ENCODE measurements around the gene LIN7C. TPM values are rescaled to one million over a fixed set of nuclear protein-coding genes. Genes with fewer than 3 reads are reported as not detected.
"Not testable (repeated sequence)": the region's sequence is repeated elsewhere in the genome, so short reads cannot be mapped to it uniquely, and the experiment has no call there.

LIN7C gene
- total and polyA plus RNA-seq, 2 experiments from 2014 or later: 13.1 to 18.8 TPM

GRCh38 chr11:27520226-27520625, 13.7 kb upstream of the LIN7C start:
- H3K27ac ChIP-seq: no peak overlapping the region
- no peak for DNase-seq (ENCODE audit: low read depth in 1 of 2, low spot score in 1 of 2)
- no peaks in the 10 kb centered on the region for H3K27me3 ChIP-seq
- no peaks in the 10 kb centered on the region for H3K36me3 ChIP-seq
- H3K4me3 ChIP-seq: no peak overlapping the region
- H3K4me1 ChIP-seq (ENCODE audit: low read depth): no peaks in the 10 kb centered on the region
- TF ChIP-seq CTCF (IDR thresholded peaks at IDR 0.05; ENCODE audit: low read depth, low read length): no peak
- no peaks in the 10 kb centered on the region for H3K9me3 ChIP-seq (ENCODE audit: low read depth)

GRCh38 chr11:27518518-27518917, 11.9 kb upstream of the LIN7C start:
- TF ChIP-seq CTCF (IDR thresholded peaks at IDR 0.05; ENCODE audit: low read depth, low read length): no peak
- DNase-seq (ENCODE audit: low read depth in 1 of 2, low spot score in 1 of 2): no peak
- Histone ChIP-seq H3K9me3 (ENCODE audit: low read depth) (no peaks in the 10 kb centered on the region), H3K4me3 (no peak overlapping the region), H3K27ac (no peak overlapping the region), H3K36me3 (no peaks in the 10 kb centered on the region), H3K4me1 (ENCODE audit: low read depth) (no peaks in the 10 kb centered on the region), H3K27me3 (no peaks in the 10 kb centered on the region)

- H3K27me3 ChIP-seq; H3K4me3 ChIP-seq; H3K27ac ChIP-seq; DNase-seq (ENCODE audit: low read depth in 1 of 2, low spot score in 1 of 2); H3K9me3 ChIP-seq (ENCODE audit: low read depth); H3K36me3 ChIP-seq; H3K4me1 ChIP-seq (ENCODE audit: low read depth): not testable (repeated sequence)
Measured at GRCh38 chr11:27517490-27517889, 10.9 kb upstream of the LIN7C start.

GRCh38 chr11:27514558-27514957, 8.0 kb upstream of the LIN7C start:
- H3K4me3 ChIP-seq: no peak overlapping the region
- DNase-seq (ENCODE audit: low read depth in 1 of 2, low spot score in 1 of 2): peak in 1 of 2 donors; percentile 45
- TF ChIP-seq CTCF (IDR thresholded peaks at IDR 0.05; ENCODE audit: low read depth, low read length): no peak

GRCh38 chr11:27514076-27514475, 7.5 kb upstream of the LIN7C start:
- no peaks in the 10 kb centered on the region for H3K36me3 ChIP-seq
- H3K4me1 ChIP-seq (ENCODE audit: low read depth): no peaks in the 10 kb centered on the region
- DNase-seq (ENCODE audit: low read depth in 1 of 2, low spot score in 1 of 2): no peak
- no peaks in the 10 kb centered on the region for H3K27me3 ChIP-seq
- no peaks in the 10 kb centered on the region for H3K9me3 ChIP-seq (ENCODE audit: low read depth)
- no peak for TF ChIP-seq CTCF (IDR thresholded peaks at IDR 0.05; ENCODE audit: low read depth, low read length)
- no peak overlapping the region for H3K4me3 ChIP-seq
- no peak overlapping the region for H3K27ac ChIP-seq

More at GRCh38 chr11:27514558-27514957, 8.0 kb upstream of the LIN7C start:
- no peaks in the 10 kb centered on the region for H3K9me3 ChIP-seq (ENCODE audit: low read depth)
- H3K27me3 ChIP-seq: no peaks in the 10 kb centered on the region
- no peaks in the 10 kb centered on the region for H3K4me1 ChIP-seq (ENCODE audit: low read depth)
- H3K27ac ChIP-seq: no peak overlapping the region
- no peaks in the 10 kb centered on the region for H3K36me3 ChIP-seq

GRCh38 chr11:27513389-27513788, 6.8 kb upstream of the LIN7C start:
- no peak overlapping the region for H3K4me3 ChIP-seq
- H3K9me3 ChIP-seq (ENCODE audit: low read depth): no peaks in the 10 kb centered on the region
- no peaks in the 10 kb centered on the region for H3K4me1 ChIP-seq (ENCODE audit: low read depth)
- DNase-seq (ENCODE audit: low read depth in 1 of 2, low spot score in 1 of 2): no peak
- no peak overlapping the region for H3K27ac ChIP-seq
- H3K27me3 ChIP-seq: no peaks in the 10 kb centered on the region
- TF ChIP-seq CTCF (IDR thresholded peaks at IDR 0.05; ENCODE audit: low read depth, low read length): no peak
- no peaks in the 10 kb centered on the region for H3K36me3 ChIP-seq

All from cardiac muscle cell (in vitro differentiated cells and primary cell).